T-helper 1 cell (primary cell): ENCODE measurements around the gene DDI2.
"Not testable (repeated sequence)": the region's sequence is repeated elsewhere in the genome, so short reads cannot be mapped to it uniquely, and the experiment has no call there.

ENCODE experiments used
- DNase-seq, 5 donors: peaks; one replicate each; pipeline ENCODE4 v3.0.0-alpha.2; 2012 to 2020
- total RNA-seq, 4 donors: gene quantifications; one replicate each; lab custom pipeline; 2026; lab: John Stamatoyannopoulos, UW

DDI2 gene
- 26.2 to 55.9 (median 41.4) reads per million in 4 donors for total RNA-seq

DNA sequence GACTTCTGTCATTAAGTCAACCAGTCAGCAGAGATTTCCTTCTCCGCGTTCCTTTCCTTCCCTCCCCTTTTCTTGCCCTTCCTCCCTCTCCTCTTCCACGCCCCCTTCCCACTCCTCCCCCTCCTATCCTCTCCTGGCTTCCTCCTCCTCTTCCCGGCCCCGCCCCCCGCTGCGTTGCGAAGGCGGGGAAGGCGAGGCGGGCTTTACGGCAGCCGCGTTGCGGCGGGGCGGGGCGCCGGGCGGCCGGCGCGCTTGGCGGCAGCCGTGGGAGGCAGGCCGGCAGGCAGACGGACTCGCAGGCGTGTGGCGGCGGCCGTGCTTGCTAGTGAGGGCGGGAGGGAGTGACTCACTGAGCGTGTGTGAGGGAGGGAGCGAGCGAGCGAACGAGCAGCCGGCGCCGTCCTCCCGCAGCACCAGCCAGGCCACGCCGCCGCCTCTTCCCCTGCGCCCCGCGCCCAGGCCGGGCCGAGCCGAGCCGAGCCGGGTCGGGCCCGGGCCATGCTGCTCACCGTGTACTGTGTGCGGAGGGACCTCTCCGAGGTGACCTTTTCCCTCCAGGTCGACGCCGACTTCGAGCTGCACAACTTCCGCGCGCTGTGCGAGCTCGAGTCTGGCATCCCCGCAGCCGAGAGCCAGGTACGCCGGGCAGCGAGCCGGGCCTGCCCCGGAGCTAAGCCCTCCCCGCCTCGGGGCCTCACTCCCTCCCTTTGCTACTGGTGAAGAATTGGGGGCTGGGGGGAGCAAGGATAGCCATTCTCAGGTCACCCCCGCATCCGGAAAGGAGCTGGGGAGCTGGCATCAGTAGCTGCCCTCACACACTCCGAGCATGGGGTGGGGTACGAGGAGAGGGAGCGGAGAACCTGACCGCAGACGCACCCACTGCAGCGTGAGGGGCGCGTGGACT lies at the start of gene DDI2:
Gene DDI2 (plus strand): TSS at position 286 of the 904 bp plus-strand sequence. CDS start 213 bp downstream, at position 499.
- peak; percentile 90 to 96 (median 92) for DNase-seq

- DNase-seq = no peak
Observed at GRCh38 chr1:15568387-15569073, 48.7 kb upstream of the DDI2 start.

DNA sequence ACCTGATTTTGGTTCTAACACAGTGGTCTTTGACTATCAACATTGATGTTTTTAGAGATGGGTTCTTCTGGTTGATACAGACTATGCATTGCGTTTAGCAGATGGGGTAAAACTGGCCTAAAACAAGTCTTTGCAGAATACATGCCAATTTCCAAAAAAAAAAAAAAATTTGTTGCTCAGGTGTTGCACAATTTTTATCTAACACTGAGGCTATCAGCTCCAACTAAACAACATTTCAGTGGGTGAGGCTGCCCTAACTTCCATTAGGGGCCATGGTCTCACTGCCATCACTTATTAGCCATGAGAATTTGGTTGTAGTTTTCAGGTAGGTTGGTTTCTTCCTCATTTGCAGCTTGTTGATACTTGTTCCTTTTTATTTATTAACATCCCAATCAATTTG lies 46.4 kb upstream of the DDI2 start:
- no peak for DNase-seq

DNA sequence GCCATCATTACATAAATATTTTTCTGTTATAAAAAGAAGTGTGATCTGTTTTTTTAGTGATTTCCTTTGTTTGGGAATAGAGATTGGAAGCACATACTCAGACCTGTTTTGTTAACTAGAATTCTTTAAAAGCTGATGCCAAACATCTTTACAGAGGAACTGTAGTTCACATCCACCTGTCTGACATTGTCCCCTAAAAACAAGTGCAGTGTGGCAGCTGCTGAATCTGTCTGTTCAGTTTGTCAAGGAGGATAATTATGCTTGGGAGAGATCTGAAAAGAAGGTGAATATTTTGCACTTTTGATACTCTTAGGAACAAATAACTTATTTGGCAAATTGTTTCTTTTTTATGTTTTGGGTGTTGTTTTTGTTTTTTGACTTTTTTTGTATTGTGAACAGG lies 46.0 kb upstream of the DDI2 start:
- DNase-seq = no peak

- DNase-seq = no peak
Observed at GRCh38 chr1:15573477-15573876, 43.8 kb upstream of the DDI2 start.

- DNase-seq = no peak
Observed at GRCh38 chr1:15574741-15575140, 42.5 kb upstream of the DDI2 start.

DNA sequence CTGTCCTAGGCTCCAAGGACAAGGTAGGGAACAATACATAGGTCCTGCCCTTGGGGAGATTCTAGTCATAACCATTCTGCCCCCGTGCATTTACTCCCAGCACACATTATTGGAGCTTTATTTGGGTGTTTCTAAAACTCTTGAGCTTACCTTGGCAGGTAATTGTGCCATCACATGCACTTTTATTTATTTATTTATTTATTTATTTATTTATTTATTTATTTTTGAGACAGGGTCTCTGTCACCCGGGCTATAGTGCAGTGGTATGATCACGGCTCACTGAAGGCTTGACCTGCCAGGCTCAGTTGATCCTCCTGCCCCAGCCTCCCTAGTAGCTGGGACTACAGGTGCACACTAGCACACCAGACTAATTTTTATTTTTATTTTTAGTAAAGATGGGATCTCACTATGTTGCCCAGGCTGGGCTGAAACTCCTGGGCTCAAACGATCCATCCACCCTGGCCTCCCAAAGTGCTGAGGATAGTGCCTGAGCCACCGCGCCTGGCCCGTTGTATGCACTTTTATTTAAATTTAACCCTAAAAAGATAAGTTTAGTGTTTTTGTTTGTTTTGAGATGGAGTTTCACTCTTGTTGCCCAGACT lies 41.6 kb upstream of the DDI2 start:
- DNase-seq = no peak

DNA sequence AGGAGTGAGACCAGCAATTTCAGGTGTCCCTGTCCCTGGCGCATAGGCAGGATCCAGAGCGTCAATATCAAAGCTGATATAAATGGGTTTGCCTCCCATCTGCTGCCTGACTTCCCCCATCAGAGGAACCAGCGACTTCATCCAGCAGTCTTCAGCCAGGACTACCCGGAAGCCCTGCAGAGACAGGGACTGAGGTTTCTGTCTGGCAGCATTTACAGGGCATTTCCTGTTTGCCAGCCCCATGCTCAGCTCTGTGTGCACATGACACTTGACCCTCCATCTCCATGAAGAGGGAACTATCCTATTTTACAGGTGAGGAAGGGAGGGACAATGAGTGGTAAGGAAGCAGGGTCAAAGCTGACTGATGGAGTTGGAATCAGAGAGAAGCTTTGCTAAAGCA lies 39.6 kb upstream of the DDI2 start:
- DNase-seq = peak in 1 of 5 donors; percentile 51

DNA sequence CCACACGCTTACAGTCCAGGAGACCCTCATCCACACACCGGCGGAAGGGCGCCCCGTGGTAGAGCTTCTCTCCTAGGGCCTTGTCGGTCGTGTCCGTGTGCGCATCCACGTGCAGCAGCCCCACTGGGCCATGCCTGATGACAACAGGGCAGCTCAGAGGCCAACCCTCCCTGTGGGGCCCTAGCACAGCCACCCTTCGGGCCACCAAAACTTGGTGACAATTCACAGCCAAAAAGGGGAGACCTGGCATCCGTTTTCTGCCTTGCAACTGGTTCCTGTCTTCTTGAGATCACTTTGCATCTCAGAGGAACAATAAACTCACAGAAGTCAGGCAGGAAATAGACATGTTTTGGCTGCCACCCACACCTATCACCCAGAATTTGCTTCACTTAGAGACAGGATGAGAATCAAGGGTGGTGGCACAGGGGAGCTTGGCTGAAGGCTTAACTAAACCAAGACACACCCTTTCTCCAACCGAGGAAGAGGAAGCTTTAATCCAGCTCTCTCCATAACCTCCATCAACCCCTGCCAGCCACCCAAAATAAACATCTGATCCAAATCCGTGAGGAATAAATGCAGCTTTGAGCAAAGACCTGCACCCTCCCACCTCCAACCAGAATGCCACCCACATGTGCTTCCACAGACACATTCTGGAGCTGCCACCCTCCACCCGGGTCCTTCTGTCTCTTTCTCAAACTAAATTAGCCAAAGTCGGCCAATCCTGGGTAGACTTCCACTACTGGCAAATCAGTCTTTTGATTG lies 38.2 kb upstream of the DDI2 start:
- peak in 3 of 5 donors; percentile 6 to 79 (median 21) for DNase-seq

DNA sequence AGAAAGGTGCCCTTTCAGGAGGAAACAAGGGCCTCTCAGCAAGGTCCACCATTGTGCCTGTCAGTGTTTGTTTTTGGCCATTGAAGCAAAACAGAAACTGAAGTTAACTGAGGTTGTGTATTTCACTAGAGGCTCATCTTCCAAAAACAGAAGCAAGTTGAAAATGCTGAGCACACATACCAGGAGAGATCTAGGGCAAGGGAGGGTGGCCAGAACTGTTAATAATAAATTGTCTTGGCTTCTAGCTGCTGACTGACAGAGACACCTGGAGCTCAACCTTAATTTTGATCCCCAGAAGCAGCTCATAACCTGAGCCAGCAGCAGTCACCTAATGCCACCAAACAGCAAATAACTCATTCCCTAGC lies 37.6 kb upstream of the DDI2 start:
- DNase-seq = peak in 1 of 5 donors; percentile 47

DNA sequence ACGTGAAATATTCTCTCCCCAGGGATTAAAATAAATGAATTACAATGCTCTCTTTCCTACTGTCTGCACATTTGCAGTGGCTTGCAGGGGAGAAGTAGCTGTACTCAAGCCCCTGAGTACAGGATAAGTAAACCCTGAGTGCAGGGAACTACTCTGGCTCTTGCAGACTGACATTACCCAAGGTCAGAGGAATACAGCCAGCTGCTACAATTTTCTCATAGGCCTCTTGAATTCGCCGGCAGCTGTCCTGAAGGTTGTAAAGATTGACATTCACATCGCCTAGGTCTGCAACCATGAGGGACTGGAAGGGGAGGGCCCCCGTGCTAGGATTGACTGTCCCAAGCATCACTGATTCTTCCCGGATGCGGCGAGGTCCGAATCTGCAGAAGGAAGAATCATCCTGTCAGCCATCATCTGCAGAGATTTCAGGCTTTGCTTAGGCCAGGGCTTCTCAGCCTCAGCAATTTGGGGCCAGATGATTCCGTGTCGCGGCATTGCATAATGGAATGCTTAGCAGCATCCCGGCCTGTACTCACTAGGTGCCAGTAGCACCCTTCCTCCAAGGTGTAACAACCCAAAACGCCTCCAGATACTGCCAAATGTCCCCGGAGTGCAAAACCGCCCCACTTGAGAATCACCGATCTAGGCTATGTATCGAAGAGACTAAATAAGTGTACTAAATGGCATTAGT lies 34.1 kb upstream of the DDI2 start:
- no peak for DNase-seq

DNA sequence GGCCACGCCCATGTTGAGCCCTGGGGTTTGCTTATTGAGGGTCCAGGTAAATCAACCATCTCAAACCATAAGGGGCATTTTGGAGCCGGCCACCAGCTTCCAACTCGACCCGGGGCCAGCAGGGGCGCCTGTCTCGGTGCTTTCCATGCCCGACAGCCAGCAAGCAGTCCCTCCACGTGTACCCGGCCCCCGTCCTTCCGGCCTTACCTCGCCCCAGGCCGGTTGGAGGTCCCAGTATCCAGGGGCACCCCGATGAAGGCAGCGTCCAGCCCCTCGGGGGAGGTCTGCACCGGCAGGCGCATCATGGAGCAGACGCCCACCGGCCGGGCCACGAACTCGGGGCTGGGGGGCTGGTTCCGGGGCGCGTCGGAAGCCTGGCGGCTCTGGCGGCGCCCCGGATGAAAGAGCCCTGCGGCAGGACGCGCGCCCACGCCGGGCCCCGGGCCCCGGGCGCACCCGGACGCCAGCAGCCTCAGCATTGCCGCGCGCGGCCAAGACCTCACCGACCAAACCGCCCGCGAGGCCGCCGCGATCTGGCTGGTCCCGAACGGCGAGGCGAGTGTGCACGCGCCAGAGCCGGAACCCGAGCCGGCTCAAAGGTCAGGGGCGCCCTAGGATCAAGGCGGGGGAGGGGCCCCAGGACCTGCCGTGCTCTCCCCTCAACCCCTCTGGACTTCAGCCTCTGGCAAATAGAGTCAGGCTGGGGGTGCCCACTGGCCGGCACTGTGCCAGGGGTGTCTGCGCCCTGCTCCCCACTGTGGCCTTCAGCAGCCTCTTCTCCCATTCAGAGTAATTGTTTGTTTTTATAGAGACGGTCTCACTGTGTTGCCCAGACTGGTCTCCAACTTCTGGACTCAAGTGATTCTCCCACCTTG lies 32.5 kb upstream of the DDI2 start, which contains the start of gene AGMAT:
Gene AGMAT (minus strand): TSS at position 563 of the 875 bp plus-strand sequence. CDS start 84 bp downstream, at position 479.
- DNase-seq = peak in 4 of 5 donors; percentile 15 to 71 (median 34)

DNA sequence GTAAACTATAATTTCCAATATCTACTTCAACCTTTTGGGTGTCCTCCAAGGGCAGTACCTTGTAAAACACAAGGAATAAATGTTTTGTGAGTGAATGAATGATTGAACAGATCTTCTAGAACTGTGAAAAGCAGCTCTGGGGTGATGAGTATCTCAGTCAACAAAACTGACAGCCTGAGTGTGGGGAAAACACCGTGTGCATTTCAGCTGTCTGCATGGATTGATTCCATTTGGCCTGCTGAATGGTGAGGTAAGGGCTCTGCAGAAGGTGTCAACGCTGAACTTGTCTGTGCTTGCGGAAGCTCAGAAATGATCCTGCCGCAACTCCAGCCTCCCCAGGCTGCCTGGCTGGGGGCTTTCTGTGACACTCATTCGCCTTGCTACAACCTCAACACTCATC lies 25.0 kb upstream of the DDI2 start:
- no peak for DNase-seq

DNA sequence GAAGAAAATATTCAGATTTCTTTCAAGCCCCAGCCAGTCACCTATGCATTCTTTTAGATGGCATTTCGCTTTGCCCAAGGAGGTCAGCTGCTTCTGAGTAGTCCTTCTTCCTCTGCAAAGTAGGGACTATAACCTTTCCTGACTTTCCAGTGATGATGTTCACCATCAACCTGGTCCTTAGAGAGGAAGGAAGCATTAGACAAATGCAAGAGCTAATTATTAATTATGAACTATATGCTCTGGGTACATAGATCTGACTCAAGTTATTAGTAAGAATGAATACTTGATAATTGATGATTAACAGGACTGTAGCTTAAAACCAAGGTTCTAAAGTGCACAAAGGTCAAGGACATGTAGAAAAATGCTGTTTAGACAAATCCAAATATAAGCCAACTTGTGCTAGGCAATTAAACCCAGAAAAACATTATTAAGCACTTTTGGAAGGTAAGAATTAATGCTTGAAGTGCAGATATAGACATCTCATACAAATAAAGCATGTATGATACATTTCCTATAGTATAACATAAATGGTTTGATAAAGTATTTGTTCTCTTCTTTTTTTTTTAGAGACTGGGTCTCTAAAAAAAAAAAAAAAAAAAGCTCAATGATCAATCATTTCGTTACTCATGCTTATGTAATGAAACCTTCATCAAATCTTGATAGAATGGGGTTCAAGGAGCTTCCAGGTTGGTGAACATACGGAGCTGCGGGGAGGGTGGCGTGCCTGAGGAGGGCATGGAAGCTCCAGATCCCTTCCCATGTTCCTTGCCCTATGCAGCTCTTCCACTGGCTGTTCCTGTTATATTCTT lies 21.2 kb upstream of the DDI2 start:
- no peak for DNase-seq

GRCh38 chr1:15598436-15598835 lies 18.8 kb upstream of the DDI2 start:
- DNase-seq = no peak

GRCh38 chr1:15603050-15603965 lies 13.9 kb upstream of the DDI2 start:
- DNase-seq = peak; percentile 79 to 95 (median 90)

DNA sequence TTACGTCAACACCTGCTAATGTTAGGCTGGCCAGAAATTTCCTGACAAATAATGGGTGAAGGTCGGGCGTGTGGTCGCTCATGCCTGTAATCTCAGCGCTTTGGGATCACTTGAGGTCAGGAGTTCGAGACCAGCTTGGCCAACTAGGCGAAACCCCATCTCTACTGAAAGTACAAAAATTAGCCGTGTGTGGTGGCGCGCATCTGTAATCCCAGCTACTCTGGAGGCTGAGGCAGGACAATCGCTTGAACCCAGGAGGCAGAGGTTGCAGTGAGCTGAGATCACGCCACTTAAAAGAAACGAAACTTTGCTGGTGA lies 13.3 kb upstream of the DDI2 start:
- not testable (repeated sequence) for DNase-seq

- DNase-seq = not testable (repeated sequence)
Observed at GRCh38 chr1:15604400-15604799, 12.9 kb upstream of the DDI2 start.
